Endothelial cell of coronary artery (primary cell): ENCODE data around the gene DCAF6. TPM values are rescaled to one million over a fixed set of nuclear protein-coding genes. Genes with fewer than 3 reads are reported as not detected.

Source experiments
- total RNA-seq: library from RNA; depleted of rRNA; stranded (reverse); fragments of >200 nt; gene quantifications from 2 replicates; pipeline ENCODE4 v1.2.3, GENCODE V29; 2014

Gene DCAF6, protein sequence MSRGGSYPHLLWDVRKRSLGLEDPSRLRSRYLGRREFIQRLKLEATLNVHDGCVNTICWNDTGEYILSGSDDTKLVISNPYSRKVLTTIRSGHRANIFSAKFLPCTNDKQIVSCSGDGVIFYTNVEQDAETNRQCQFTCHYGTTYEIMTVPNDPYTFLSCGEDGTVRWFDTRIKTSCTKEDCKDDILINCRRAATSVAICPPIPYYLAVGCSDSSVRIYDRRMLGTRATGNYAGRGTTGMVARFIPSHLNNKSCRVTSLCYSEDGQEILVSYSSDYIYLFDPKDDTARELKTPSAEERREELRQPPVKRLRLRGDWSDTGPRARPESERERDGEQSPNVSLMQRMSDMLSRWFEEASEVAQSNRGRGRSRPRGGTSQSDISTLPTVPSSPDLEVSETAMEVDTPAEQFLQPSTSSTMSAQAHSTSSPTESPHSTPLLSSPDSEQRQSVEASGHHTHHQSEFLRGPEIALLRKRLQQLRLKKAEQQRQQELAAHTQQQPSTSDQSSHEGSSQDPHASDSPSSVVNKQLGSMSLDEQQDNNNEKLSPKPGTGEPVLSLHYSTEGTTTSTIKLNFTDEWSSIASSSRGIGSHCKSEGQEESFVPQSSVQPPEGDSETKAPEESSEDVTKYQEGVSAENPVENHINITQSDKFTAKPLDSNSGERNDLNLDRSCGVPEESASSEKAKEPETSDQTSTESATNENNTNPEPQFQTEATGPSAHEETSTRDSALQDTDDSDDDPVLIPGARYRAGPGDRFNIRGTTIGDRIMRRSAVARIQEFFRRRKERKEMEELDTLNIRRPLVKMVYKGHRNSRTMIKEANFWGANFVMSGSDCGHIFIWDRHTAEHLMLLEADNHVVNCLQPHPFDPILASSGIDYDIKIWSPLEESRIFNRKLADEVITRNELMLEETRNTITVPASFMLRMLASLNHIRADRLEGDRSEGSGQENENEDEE
- total RNA-seq: 45.6 and 56.6 TPM in 2 replicates

DNA sequence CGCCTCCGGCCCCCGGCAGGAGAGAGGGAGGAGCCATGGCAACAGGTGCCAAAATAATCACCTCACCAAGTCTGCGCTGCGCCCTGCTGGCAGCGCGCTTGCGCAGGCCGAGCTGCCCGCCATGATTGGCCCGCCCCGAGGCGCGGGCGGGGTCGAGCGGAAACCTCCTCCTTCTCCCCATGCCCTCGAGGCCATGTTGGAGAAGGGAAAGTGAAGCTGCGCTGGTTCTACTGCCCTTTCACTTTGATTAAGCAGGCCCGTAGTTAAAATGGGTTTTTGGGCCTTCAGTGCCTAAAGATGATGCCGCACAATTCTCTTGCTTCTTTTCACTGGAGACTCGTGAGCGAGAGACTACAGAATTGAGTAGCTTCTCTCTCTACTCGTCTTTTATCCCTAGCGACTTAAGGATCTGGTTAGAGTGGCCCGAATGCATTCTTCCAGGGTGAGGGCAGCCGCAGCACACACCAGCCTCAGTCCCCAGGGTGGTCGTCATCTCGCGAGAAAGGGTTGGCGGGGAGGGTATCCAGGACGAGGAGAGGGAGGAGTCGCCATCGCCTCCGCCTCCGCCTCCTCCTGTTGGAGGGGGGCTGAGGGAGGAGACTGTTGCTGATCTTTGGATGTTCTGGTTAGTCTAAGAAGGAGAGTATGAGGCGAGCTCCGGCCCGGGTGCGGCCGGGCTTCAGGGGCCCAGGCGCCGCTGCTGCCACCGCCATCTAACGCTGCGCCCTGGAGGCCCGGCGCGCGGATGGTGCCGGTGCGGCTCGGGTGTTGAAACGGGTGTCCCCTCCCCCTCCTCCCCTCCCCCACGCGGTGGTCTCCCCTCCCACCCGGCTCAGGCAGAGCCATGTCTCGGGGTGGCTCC, at the start of gene DCAF6:
Gene DCAF6 (plus strand): TSS at position 616 of the 862 bp plus-strand sequence. CDS start 229 bp downstream, at position 845.

DNA sequence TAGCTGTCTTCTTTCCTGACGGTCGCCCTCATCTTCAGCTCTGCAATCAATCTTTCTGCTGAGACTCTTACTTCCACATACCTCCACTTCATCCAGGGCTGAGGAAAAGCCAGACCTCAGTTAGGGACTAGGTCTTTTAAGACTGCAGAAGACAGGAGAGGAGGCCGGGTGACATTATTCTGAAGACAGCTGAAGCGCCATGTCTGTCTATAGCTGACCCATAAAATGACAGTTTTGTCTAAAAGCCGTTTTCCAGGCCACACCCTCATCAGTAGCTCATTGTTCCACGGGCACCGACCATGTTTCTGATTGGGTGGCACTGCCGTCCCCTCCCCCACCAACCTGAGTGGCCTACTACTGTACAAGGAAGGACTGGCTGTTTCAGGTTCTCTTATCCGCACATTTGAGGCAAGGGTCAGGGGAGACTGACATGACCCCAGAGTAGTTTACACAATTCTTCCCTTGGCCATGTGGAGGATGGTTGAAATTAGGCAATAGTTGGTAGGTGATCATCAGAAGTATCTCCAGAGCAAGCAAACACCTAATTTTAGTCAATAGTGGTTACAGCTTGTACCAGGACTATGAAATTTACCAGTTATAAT, 22.5 kb upstream of the DCAF6 start, which contains the start of gene ADCY10:
Gene ADCY10 (minus strand): TSS at position 240 of the 602 bp plus-strand sequence. CDS start 8,994 bp downstream, outside the sequence.

DNA sequence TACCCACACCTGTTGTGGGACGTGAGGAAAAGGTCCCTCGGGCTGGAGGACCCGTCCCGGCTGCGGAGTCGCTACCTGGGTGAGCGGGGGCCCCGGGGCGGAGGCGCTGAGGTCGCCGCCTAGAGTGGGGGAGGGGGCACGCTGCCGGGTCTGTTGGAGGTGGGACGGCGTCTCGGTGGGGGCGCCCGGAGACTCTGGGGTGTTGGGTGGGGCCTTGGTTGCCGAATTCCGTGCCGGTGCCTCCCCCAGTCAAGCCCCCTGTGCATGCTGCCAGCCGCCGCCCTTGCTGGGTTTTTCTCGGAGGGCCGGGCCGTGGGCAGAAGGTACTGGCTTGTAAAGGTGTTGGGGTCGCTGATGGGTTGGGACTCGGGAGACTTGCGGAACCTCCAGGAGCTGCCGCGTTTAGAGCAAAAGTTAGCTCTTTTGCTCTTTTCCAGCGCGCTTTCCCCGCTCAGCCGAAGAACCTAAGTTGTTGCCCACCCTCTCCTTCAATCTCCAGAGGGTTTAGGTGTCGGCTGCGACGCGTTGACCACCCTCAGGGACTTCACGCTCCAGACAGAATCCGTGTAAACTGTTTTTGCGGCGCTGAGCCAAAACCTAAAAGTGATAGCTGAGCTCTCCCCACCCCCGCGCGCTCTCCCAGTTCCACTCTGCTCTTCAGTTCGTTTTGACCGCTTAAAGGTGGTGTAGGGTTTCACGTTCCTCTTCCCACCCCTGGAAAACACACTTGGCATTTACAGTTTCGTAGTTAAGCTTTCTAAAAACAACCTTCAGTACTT, 636 bp downstream of the DCAF6 start, which contains the start of gene MPC2:
Gene MPC2 (minus strand): TSS at position 143 of the 779 bp plus-strand sequence. CDS start 1,231 bp downstream, outside the sequence.

Other genes starting within 250 kb of the DCAF6 start
- 82.5 and 113 TPM in 2 replicates for gene MPZL1, start 214.7 kb upstream of the DCAF6 start, total RNA-seq
- gene ADCY10, start 22.5 kb upstream of the DCAF6 start, total RNA-seq: under 0.01 TPM in 1 of 2 replicates, not detected in the other
- gene MPC2, start 389 bp downstream of the DCAF6 start, total RNA-seq: 18.0 and 23.5 TPM in 2 replicates
- gene GPR161, start 200.2 kb downstream of the DCAF6 start, total RNA-seq: 25.4 and 26.7 TPM in 2 replicates
- 36.8 and 40.7 TPM in 2 replicates for gene TIPRL, start 242.3 kb downstream of the DCAF6 start, total RNA-seq